Measurements from ENCODE around the gene MAP2K2.

- TF ChIP-seq CTCF (IDR thresholded peaks at IDR 0.05) (no peak), POLR2A (IDR thresholded peaks at IDR 0.05) (no peak)
Measured at GRCh38 chr19:4087787-4088679, 35.9 kb downstream of the MAP2K2 start.

Measured in esophagus squamous epithelium (tissue), 4 donors.